GM18499 (cell line): ENCODE data around the gene BCR.
"Not testable (repeated sequence)": the region's sequence is repeated elsewhere in the genome, so short reads cannot be mapped to it uniquely, and the experiment has no call there.

Experiments
- ATAC-seq: cut with Tn5 transposase; IDR thresholded peaks from one replicate; pipeline ENCODE4 v1.9.1; 2021; ENCODE audit warnings: moderate number of reproducible peaks; ENCODE audit not compliant: insufficient read depth, unreplicated experiment

The BCR gene

DNA sequence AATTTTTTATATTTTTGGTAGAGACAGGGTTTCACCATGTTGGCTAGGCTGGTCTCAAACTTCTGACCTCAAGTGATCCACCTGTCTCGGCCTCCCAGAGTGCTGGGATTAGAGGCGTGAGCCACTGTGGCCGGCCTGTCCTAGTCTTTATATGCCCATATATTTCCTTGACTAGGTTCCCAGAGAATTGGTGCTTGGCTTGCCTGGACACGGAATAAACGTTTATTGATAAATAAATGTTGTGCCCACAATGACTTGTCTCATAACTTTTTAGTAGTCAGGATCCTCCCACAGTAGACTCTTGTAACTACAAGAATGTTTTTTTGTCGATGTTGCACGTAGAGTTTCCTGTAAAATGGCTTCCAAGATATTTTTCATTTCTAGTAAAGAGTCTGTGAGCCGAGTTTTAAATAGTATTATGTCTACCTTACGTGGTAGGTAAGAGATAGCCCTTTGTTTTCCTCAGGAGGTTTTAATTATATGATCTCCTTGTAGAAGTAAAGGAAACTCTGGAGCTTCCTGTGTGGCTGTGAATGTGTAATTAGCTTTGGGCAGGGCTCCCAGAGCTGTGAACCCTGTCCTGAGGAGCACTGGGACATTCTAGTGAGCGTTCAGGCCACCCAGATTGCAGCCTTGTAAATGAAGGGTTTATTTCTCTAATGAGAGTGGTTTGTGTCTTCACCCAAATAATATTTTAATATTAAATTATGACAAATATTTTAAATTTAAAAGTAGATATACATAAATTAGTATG lies 161.8 kb downstream of the BCR start:
- not testable (repeated sequence) for ATAC-seq

DNA sequence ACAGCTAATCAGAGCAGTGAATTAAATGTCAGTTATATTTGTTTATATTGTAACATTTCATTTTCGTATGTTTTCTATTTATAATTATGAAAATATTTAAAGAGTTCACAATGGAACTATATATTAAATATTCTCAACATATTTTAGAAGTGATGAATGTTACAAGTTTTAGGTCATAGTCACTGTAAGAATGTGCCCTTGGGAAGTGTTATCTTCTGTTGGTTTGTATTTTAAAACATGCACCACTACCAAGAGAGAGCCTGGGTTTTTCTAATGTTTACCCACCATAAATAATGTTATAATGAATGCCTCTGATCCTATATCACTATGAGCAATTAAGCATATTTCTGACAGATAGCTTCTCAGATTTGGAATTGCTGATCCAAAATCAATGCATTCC lies 171.0 kb downstream of the BCR start:
- ATAC-seq, result no peak

DNA sequence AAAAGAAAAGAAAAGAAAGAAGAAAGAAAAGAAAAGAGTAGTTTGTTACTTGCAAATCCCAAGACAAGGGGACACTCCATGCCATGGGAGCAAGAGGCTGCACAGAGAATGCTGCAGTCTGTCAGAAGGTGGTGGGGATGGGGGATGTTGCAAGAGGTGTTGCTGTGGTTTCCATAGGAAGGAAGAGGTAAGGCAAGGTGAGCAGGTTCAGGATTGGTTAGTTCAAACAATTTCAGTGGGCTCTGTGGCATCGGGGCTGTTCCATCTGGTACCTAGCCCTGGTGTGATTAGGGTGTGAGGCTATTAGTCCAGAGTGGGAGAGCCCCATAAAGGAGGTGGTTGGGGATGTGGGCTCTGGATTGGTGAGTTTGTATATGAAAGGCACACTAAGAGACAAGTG lies 172.7 kb downstream of the BCR start:
- no peak for ATAC-seq

DNA sequence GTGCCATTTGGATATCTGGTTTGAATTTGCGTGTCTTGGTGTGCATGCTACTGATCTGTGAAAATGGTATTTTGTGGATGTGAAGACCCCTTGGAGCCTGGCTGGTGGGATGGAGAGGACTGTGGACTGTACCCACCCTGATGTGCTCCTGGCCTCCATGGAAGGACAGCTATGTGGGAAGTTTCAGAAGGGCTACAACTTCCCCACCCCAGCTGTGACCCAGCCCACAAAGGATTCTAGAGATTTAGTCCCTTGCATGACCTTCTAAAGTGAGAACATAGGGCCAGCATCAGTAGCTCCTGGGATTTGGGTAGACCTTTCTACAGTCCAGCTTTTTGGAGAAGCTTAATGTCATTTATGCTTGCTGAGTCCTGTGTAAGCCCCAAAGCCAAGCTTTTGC lies 173.4 kb downstream of the BCR start:
- no peak for ATAC-seq

DNA sequence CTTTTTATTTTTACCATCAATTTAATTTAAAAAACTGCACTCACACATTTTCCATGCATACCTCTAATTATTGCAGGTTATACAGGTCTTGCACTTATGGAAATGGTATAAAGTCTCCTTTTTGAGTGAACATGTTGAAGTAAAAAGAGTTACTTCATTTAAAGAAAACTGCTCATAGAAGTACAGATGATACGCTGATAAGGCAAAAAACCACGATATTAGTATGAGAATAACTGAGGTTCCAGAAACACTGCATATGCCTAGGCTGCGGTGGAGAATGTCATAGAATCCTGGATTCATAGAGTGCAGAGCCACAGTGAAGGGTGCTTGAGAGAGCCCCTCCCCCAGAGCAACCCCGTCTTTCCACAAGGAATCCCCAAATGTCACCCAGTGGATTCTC lies 175.8 kb downstream of the BCR start:
- no peak for ATAC-seq

DNA sequence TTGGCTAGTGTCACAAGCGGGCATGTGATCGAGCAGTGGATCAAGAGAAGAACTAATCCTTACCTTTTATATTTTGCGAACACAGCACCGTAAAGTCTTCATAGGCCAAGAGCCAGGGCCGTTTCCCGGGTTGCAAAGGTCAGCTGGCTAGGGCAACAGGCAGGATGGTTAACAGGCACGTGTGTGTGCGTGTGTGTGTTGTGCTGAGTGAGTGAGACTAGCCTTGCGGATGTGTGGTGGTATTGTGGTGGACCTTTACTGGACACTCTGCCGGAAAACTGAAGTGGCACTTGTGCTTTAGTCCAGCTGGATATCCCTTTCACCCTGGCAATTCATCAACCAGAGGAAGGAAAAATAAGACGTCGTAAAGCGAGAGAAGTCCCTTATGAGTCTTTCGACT lies 176.7 kb downstream of the BCR start:
- no peak for ATAC-seq

DNA sequence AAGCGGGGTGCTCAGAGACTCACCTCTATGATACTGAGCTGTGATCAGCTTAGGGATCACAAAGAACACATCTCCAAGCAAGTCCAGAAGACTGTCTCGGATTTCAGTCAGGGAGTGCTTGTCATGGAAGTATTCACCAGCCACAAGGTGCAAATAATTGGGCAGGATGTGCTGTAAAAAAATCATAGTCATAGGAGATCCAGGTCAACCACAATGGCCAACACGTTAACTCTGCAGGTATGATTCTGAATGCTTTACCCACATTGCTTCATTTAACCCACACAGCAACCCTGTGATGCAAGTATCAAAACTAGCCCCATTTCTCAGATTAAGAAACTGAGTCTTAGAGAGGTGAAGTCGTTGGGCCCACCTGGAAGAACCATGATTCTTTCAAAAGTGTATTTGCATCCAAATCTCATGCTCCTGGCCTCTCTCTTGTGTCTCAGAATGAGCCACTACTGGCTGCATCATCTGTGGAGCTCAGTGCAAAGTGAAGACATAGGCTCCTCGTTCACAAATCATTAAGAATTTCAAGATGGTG lies 179.3 kb downstream of the BCR start:
- ATAC-seq, result no peak

DNA sequence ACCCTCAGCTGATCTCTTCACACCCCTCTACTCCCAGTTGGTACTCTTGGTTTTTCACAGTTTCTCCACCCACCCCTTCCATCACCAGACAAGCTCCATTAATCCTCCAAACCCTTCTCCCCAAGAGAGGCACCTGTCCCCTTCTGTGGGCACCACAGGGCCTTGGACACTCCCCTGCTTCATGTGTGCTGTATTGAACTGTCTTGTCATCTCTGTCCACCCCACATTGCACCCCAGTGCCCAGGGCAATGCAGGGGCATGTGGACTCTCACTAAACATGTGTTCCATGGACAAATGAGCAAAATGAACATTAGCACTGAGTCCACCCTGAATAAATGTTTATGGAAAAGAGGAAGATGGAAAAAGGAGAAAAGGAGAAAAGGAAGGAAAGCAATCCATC lies 181.4 kb downstream of the BCR start:
- ATAC-seq, result no peak

DNA sequence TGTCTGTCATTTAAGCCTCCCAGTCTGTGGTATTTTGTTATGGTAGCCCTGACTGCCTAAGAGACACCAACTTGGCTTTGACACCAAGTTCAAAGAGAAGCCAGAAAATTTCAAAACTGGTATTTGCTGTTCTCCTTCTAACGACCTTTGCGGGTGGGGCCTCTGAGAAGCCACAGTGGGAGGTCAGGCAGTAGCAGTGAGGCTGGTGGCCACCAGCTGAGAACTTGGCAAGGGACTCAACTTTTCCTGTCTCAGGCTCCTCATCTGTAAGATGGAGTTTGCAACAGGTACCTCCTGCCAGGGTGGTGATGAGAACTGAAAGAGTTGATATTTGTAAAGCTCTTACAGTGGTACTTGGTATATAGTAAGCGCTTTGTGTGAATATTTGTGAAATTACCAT lies 183.4 kb downstream of the BCR start:
- ATAC-seq, result no peak

DNA sequence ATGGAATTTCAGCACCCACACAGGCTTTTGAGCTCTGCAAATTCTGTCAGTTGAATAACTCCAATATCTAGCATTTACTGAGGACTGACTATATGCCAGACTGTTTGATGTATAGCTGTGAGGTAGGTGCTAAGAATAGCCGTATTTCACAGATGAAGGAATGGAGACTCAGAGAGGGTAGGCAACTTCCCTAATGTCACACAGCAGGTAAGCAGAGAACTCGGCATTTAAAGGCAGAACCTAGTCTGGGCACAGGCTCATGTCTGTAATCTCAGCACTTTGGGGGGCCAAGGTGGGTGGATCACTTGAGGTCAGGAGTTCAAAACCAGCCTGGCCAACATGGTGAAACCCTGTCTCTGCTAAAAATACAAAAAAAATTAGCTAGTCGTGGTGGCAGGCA lies 184.1 kb downstream of the BCR start:
- no peak for ATAC-seq

DNA sequence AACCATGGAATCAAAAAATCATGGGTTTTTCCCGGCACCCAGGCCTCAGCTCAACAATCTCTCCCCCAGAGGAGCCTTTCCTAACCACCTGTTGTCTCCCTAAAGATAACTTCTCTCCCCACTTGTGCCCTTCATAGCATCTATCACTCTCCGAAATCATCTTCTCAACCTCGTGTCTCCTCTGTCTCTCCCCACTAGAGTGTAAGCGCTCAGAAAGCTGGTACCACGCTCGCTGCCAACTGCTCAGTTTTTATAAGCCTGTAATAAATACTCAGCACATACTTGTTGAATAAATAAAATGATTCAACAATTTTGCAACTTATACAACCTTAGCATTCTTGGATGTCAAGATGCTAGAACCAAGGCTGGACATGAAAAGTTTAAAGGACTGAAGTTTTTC lies 185.2 kb downstream of the BCR start:
- no peak for ATAC-seq

DNA sequence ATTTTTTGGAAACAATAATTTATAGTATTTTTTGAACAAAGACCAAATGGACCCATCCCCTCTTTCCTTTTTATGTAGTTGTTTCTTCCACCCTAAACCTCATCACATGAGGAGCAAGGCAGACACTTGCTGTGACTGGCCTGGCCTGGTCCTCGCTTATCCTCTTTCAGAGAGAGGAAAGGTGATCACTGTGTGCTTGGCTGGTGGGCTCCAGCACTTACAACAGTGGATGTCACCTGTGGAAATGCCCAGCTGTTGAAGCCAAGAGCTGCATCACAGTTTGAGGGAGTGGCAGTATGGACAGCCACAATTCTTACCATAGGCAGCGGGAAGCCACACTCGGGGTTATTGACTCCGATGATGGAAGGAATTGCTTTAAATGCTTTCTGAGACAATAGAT lies 185.7 kb downstream of the BCR start:
- ATAC-seq, result no peak

DNA sequence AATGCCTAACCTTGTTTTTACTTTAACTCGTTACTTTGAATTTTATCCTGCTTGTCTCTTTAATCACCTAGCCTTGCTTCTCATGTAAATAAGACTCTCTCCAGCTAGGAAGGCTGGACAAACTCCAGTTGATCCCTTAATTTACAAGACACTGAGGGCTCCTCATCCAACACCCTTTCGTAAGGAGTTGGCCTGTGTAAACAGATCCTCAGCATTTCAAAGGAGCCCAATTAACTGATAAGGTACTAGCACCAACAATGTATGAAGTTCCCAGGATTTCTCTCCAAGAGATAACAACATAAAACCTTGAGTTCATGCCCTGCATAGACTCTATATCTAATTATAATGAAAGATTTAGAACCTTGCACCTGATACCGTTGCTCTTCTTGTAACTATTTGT lies 186.9 kb downstream of the BCR start:
- not testable (repeated sequence) for ATAC-seq
